ENCODE results near the gene E2F1.

- TF ChIP-seq EP300 (IDR thresholded peaks at IDR 0.05) = no peak
- peak in 2 of 5 experiments; percentile 4 to 33 for TF ChIP-seq CTCF (IDR thresholded peaks at IDR 0.05)
These were observed 46.2 kb upstream of the E2F1 start for GRCh38 chr20:33732166-33732970.

Measured in tibial nerve (tissue), 4 donors.